Immature natural killer cell (primary cell): ENCODE results near the gene TRAF5. TPM values are rescaled to one million over a fixed set of nuclear protein-coding genes. Genes with fewer than 3 reads are reported as not detected.
"Not testable (repeated sequence)": the region's sequence is repeated elsewhere in the genome, so short reads cannot be mapped to it uniquely, and the experiment has no call there.

Experiments
- DNase-seq, 3 donors: peaks; one replicate each; pipeline ENCODE4 v3.0.0; 2022; ENCODE audit warnings: mixed read lengths in 1 of 3
- H3K27ac Mint-ChIP-seq, 6 donors: one replicate each; pipeline ENCODE4 v1.8.0; 2020; ENCODE audit warnings: mixed read lengths in 6 of 6, mild to moderate bottlenecking in 5 of 6, inconsistent platforms in 4 of 6, moderate library complexity in 3 of 6
- H3K27me3 Mint-ChIP-seq, 3 donors: one replicate each; pipeline ENCODE4 v1.8.0; 2020 to 2021; ENCODE audit warnings: low read depth in 3 of 3, mild to moderate bottlenecking in 3 of 3, mixed read lengths in 3 of 3, moderate library complexity in 3 of 3, inconsistent platforms in 1 of 3
- H3K36me3 Mint-ChIP-seq, 3 donors: one replicate each; pipeline ENCODE4 v1.8.0; 2020; ENCODE audit warnings: mixed read lengths in 3 of 3, inconsistent platforms in 2 of 3, mild to moderate bottlenecking in 2 of 3
- H3K4me1 Mint-ChIP-seq, 2 donors: one replicate each; pipeline ENCODE4 v1.8.0; 2020; ENCODE audit warnings: inconsistent platforms in 2 of 2, mild to moderate bottlenecking in 2 of 2, mixed read lengths in 2 of 2, moderate library complexity in 1 of 2
- H3K4me3 Mint-ChIP-seq, 5 donors: one replicate each; pipeline ENCODE4 v1.8.0; 2020; ENCODE audit warnings: mild to moderate bottlenecking in 5 of 5, mixed read lengths in 5 of 5, inconsistent platforms in 3 of 5, moderate library complexity in 3 of 5
- H3K9me3 Mint-ChIP-seq, 6 donors: one replicate each; pipeline ENCODE4 v1.8.0; 2020; ENCODE audit warnings: mild to moderate bottlenecking in 6 of 6, mixed read lengths in 6 of 6, inconsistent platforms in 4 of 6, moderate library complexity in 3 of 6
- polyA plus RNA-seq, 3 donors: library from polyadenylated mRNA; unstranded; fragments of 300-500 nt; fragmentation: Illumina TruSeq; gene quantifications; one replicate each; pipeline ENCODE4 v1.2.3, GENCODE V29; 2021

TRAF5 gene
- polyA plus RNA-seq, 3 donors from 2014 or later = 19.6 to 37.0 (median 21.8) TPM

GRCh38 chr1:211343607-211344006 lies 17.0 kb downstream of the TRAF5 start:
- Mint-ChIP-seq H3K27ac (peak overlapping the region in 3 of 6 donors; percentile 35 to 73 (median 60)), H3K4me3 (no peak overlapping the region), H3K9me3 (no peaks in the 10 kb centered on the region), H3K36me3 (no peaks in the 10 kb centered on the region), H3K27me3 (no peaks in the 10 kb centered on the region), H3K4me1 (peaks cover 61 to 87% of the 10 kb centered on the region in 2 donors)
- DNase-seq = no peak

- no peak for DNase-seq
- peaks cover 58 to 88% of the 10 kb centered on the region in 2 donors for H3K4me1 Mint-ChIP-seq
- H3K9me3 Mint-ChIP-seq = no peaks in the 10 kb centered on the region
- H3K27ac Mint-ChIP-seq = peak overlapping the region in 4 of 6 donors; percentile 10 to 73 (median 37)
- H3K4me3 Mint-ChIP-seq = no peak overlapping the region
- H3K27me3 Mint-ChIP-seq = no peaks in the 10 kb centered on the region
- H3K36me3 Mint-ChIP-seq = peaks cover 0 to under 1% (median 0%) of the 10 kb centered on the region in 3 donors
Measured at GRCh38 chr1:211344152-211344618, 17.6 kb downstream of the TRAF5 start.

- H3K36me3 Mint-ChIP-seq = peaks cover 0 to 8% (median 0%) of the 10 kb centered on the region in 3 donors
- H3K4me1 Mint-ChIP-seq = peaks cover 62 to 93% of the 10 kb centered on the region in 2 donors
- H3K9me3 Mint-ChIP-seq = no peaks in the 10 kb centered on the region
- DNase-seq = no peak
- H3K27me3 Mint-ChIP-seq = peaks cover 0 to 2% (median 0%) of the 10 kb centered on the region in 3 donors
- no peak overlapping the region for H3K4me3 Mint-ChIP-seq
- H3K27ac Mint-ChIP-seq = peak overlapping the region in 3 of 6 donors; percentile 10 to 23 (median 12)
Measured at GRCh38 chr1:211345719-211346118, 19.1 kb downstream of the TRAF5 start.

- peaks cover 60 to 90% of the 10 kb centered on the region in 2 donors for H3K4me1 Mint-ChIP-seq
- no peak for DNase-seq
- H3K36me3 Mint-ChIP-seq = peaks cover 0 to 12% (median 0%) of the 10 kb centered on the region in 3 donors
- peaks cover 0 to 4% (median 2%) of the 10 kb centered on the region in 3 donors for H3K27me3 Mint-ChIP-seq
- peak overlapping the region in 4 of 6 donors; percentile 18 to 50 (median 32) for H3K27ac Mint-ChIP-seq
- H3K9me3 Mint-ChIP-seq = peaks cover 0 to 2% (median 0%) of the 10 kb centered on the region in 6 donors
- H3K4me3 Mint-ChIP-seq = no peak overlapping the region
Measured at GRCh38 chr1:211347077-211347844, 20.6 kb downstream of the TRAF5 start.

- H3K4me1 Mint-ChIP-seq = peaks cover 63 to 92% of the 10 kb centered on the region in 2 donors
- no peak overlapping the region for H3K4me3 Mint-ChIP-seq
- peaks cover 2 to 4% (median 3%) of the 10 kb centered on the region in 3 donors for H3K27me3 Mint-ChIP-seq
- peaks cover 0 to 2% (median 0%) of the 10 kb centered on the region in 6 donors for H3K9me3 Mint-ChIP-seq
- DNase-seq = no peak
- no peak overlapping the region for H3K27ac Mint-ChIP-seq
- peaks cover 0 to 12% (median 5%) of the 10 kb centered on the region in 3 donors for H3K36me3 Mint-ChIP-seq
Measured at GRCh38 chr1:211348547-211348946, 21.9 kb downstream of the TRAF5 start.

GRCh38 chr1:211349741-211350140 lies 23.1 kb downstream of the TRAF5 start:
- Mint-ChIP-seq H3K36me3 (peaks cover 0 to 12% (median 5%) of the 10 kb centered on the region in 3 donors), H3K4me1 (peaks cover 67 to 93% of the 10 kb centered on the region in 2 donors), H3K9me3 (peaks cover 0 to 2% (median 0%) of the 10 kb centered on the region in 6 donors), H3K27me3 (peaks cover 2 to 4% (median 3%) of the 10 kb centered on the region in 3 donors), H3K4me3 (peak overlapping the region in 1 of 5 donors; percentile 58), H3K27ac (peak overlapping the region; percentile 34 to 78 (median 54))
- DNase-seq = no peak

GRCh38 chr1:211352055-211352454 lies 25.4 kb downstream of the TRAF5 start:
- peaks cover 75 to 91% of the 10 kb centered on the region in 2 donors for H3K4me1 Mint-ChIP-seq
- not testable (repeated sequence) for DNase-seq, H3K27me3 Mint-ChIP-seq, H3K9me3 Mint-ChIP-seq
- peaks cover 5 to 15% (median 10%) of the 10 kb centered on the region in 3 donors for H3K36me3 Mint-ChIP-seq
- H3K27ac Mint-ChIP-seq = peak overlapping the region; percentile 82 to 94 (median 86)
- peak overlapping the region; percentile 71 to 84 (median 73) for H3K4me3 Mint-ChIP-seq

GRCh38 chr1:211352465-211352864 lies 25.8 kb downstream of the TRAF5 start:
- Mint-ChIP-seq H3K9me3 (peaks cover 0 to 2% (median 0%) of the 10 kb centered on the region in 6 donors), H3K4me3 (peak overlapping the region; percentile 81 to 93 (median 85)), H3K27ac (peak overlapping the region; percentile 82 to 95 (median 92)), H3K36me3 (peaks cover 8 to 18% (median 11%) of the 10 kb centered on the region in 3 donors), H3K4me1 (peaks cover 71 to 87% of the 10 kb centered on the region in 2 donors), H3K27me3 (peaks cover 2 to 5% (median 4%) of the 10 kb centered on the region in 3 donors)
- no peak for DNase-seq

GRCh38 chr1:211352985-211353515 lies 26.4 kb downstream of the TRAF5 start:
- Mint-ChIP-seq H3K27me3 (peaks cover 2 to 5% (median 4%) of the 10 kb centered on the region in 3 donors), H3K9me3 (peaks cover 0 to 2% (median 0%) of the 10 kb centered on the region in 6 donors), H3K4me1 (peaks cover 69 to 82% of the 10 kb centered on the region in 2 donors), H3K36me3 (peaks cover 10 to 20% (median 13%) of the 10 kb centered on the region in 3 donors), H3K27ac (peak overlapping the region; percentile 82 to 95 (median 91)), H3K4me3 (peak overlapping the region; percentile 81 to 93 (median 85))
- DNase-seq = peak; percentile 59 to 65 (median 65)

- Mint-ChIP-seq H3K27me3 (peaks cover 2 to 5% (median 4%) of the 10 kb centered on the region in 3 donors), H3K4me3 (peak overlapping the region; percentile 81 to 93 (median 85)), H3K4me1 (peaks cover 66 to 75% of the 10 kb centered on the region in 2 donors), H3K27ac (peak overlapping the region; percentile 82 to 95 (median 91)), H3K9me3 (peaks cover 0 to 2% (median 0%) of the 10 kb centered on the region in 6 donors), H3K36me3 (peaks cover 10 to 20% (median 13%) of the 10 kb centered on the region in 3 donors)
- no peak for DNase-seq
Measured at GRCh38 chr1:211353562-211354212, 27.1 kb downstream of the TRAF5 start.

GRCh38 chr1:211355873-211356272 lies 29.2 kb downstream of the TRAF5 start:
- Mint-ChIP-seq H3K4me3 (peak overlapping the region in 1 of 5 donors; percentile 4), H3K36me3 (peaks cover 23 to 31% (median 25%) of the 10 kb centered on the region in 3 donors), H3K27ac (peak overlapping the region; percentile 22 to 82 (median 58)), H3K27me3 (peaks cover 0 to 5% (median 4%) of the 10 kb centered on the region in 3 donors), H3K9me3 (peaks cover 0 to 2% (median 0%) of the 10 kb centered on the region in 6 donors), H3K4me1 (peaks cover 51 to 62% of the 10 kb centered on the region in 2 donors)
- no peak for DNase-seq

GRCh38 chr1:211356723-211357407 lies 30.2 kb downstream of the TRAF5 start:
- Mint-ChIP-seq H3K4me1 (peaks cover 43 to 53% of the 10 kb centered on the region in 2 donors), H3K27me3 (peaks cover 0 to 5% (median 2%) of the 10 kb centered on the region in 3 donors), H3K36me3 (peaks cover 29 to 36% (median 29%) of the 10 kb centered on the region in 3 donors), H3K27ac (peak overlapping the region; percentile 22 to 82 (median 52)), H3K4me3 (no peak overlapping the region), H3K9me3 (peaks cover 0 to 2% (median 0%) of the 10 kb centered on the region in 6 donors)
- no peak for DNase-seq

- no peak overlapping the region for H3K27ac Mint-ChIP-seq
- H3K4me1 Mint-ChIP-seq = peaks cover 26 to 35% of the 10 kb centered on the region in 2 donors
- peaks cover 0 to 2% (median 0%) of the 10 kb centered on the region in 3 donors for H3K27me3 Mint-ChIP-seq
- DNase-seq = no peak
- H3K4me3 Mint-ChIP-seq = no peak overlapping the region
- no peaks in the 10 kb centered on the region for H3K9me3 Mint-ChIP-seq
- H3K36me3 Mint-ChIP-seq = peaks cover 26 to 38% (median 33%) of the 10 kb centered on the region in 3 donors
Measured at GRCh38 chr1:211358685-211359084, 32.1 kb downstream of the TRAF5 start.
